Tibial nerve (tissue), 4 donors: Measurements from ENCODE around the gene GABRG3. TPM values are rescaled to one million over a fixed set of nuclear protein-coding genes. Genes with fewer than 3 reads are reported as not detected.

ENCODE experiments used
- DNase-seq, 2 donors: peaks; one replicate each; pipeline ENCODE4 v3.0.0-alpha.2; 2019; ENCODE audit warnings: low spot score in 2 of 2
- H3K27ac ChIP-seq, 4 donors: fragments of 200-600 bp; sonication (generic) in 3 of 4; one replicate each; pipeline ENCODE4 v1.5.1; 2017 to 2019; ENCODE audit warnings: mild to moderate bottlenecking in 1 of 4
- H3K27me3 ChIP-seq, 2 donors: fragments of 200-600 bp; sonication (generic) in 1 of 2; one replicate each; pipeline versions ENCODE4 v1.5.1 to v1.6.0; 2017 to 2019
- H3K36me3 ChIP-seq, 3 donors: fragments of 200-600 bp; sonication (generic); one replicate each; pipeline ENCODE4 v1.5.1; 2018 to 2019
- H3K4me1 ChIP-seq, 4 donors: fragments of 200-600 bp; sonication (generic) in 3 of 4; one replicate each; pipeline ENCODE4 v1.5.1; 2017 to 2019
- H3K4me3 ChIP-seq, 4 donors: fragments of 200-600 bp; sonication (generic) in 3 of 4; one replicate each; pipeline ENCODE4 v1.5.1; 2017 to 2019; ENCODE audit warnings: mild to moderate bottlenecking in 1 of 4, moderate library complexity in 1 of 4
- H3K9me3 ChIP-seq, 4 donors: fragments of 200-600 bp; sonication (generic) in 3 of 4; one replicate each; pipeline ENCODE4 v1.5.1; 2017 to 2019
- CTCF ChIP-seq, 5 experiments: fragments of 200-600 bp in 3 of 5; fragments of 450-650 bp in 2 of 5; sonication (generic) in 3 of 5; IDR thresholded peaks; one replicate each; pipeline ENCODE4 v1.5.1; 2016 to 2019; ENCODE audit warnings: antibody characterized with exemption in 5 of 5, mild to moderate bottlenecking in 3 of 5, moderate library complexity in 2 of 5
- EP300 ChIP-seq, 2 donors: sonication (generic); formaldehyde crosslinking; IDR thresholded peaks; one replicate each; pipeline ENCODE4 v1.6.1; 2017; ENCODE audit warnings: antibody characterized with exemption in 2 of 2, mild to moderate bottlenecking in 1 of 2
- POLR2A ChIP-seq, 2 donors: fragments of 450-650 bp; IDR thresholded peaks; one replicate each; pipeline ENCODE4 v1.6.1; 2017; ENCODE audit warnings: antibody characterized with exemption in 2 of 2, mild to moderate bottlenecking in 2 of 2, moderate library complexity in 2 of 2
- WGBS, 2 donors: methylation state at CpG; one replicate each; pipeline ENCODE4 v1.1.5; 2018; 5-methylcytosine and 5-hydroxymethylcytosine counted together
- total RNA-seq, 4 donors: library from RNA; depleted of rRNA; stranded (reverse); fragments of >200 nt; gene quantifications; one replicate each; pipeline ENCODE4 v1.1.0, GENCODE V29; 2016

The GABRG3 gene
- total RNA-seq, 4 donors from 2014 or later: not detected

GRCh38 chr15:26934848-26935247, 36.1 kb upstream of the GABRG3 start:
- TF ChIP-seq CTCF (IDR thresholded peaks at IDR 0.05): no peak
- TF ChIP-seq POLR2A (IDR thresholded peaks at IDR 0.05): no peak
- no peak for TF ChIP-seq EP300 (IDR thresholded peaks at IDR 0.05)
- no peak for DNase-seq
- Histone ChIP-seq H3K36me3 (no peaks in the 10 kb centered on the region), H3K27ac (no peak overlapping the region), H3K9me3 (no peaks in the 10 kb centered on the region), H3K4me3 (no peak overlapping the region), H3K4me1 (no peaks in the 10 kb centered on the region), H3K27me3 (no peaks in the 10 kb centered on the region)
- WGBS, 2 donors: 68 to 81% methylated on average over 6 of the region's 6 CpGs

- no peak for DNase-seq
- H3K4me3 ChIP-seq: no peak overlapping the region
- H3K36me3 ChIP-seq: no peaks in the 10 kb centered on the region
- WGBS, 2 donors: 92 to 97% methylated on average over 12 of the region's 12 CpGs
- H3K9me3 ChIP-seq: no peaks in the 10 kb centered on the region
- no peak for TF ChIP-seq EP300 (IDR thresholded peaks at IDR 0.05)
- TF ChIP-seq CTCF (IDR thresholded peaks at IDR 0.05): no peak
- TF ChIP-seq POLR2A (IDR thresholded peaks at IDR 0.05): no peak
- no peaks in the 10 kb centered on the region for H3K27me3 ChIP-seq
- no peaks in the 10 kb centered on the region for H3K4me1 ChIP-seq
- no peak overlapping the region for H3K27ac ChIP-seq
These were observed 35.7 kb upstream of the GABRG3 start for GRCh38 chr15:26935322-26935721.

DNA sequence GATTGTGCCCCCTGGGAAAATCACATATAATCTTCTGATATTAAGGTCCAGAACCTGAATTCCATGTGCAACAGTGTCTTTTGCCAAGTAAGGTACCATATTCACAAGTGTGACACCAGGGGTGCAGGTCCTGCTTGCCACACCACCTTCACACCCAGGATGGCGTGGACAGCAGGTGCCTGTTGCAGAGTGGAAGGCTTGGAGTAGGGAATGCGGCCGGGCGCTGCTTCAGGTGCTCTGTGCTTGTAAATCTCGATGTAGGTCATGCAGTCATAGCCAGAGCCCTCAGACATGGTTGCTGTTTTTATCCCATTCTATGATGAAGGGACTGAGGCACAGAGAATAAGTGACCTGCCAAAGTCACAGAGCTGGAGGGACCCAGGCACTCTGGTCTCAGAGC, 34.5 kb upstream of the GABRG3 start:
- WGBS, 2 donors: 91 to 97% methylated on average over 5 of the region's 5 CpGs
- no peaks in the 10 kb centered on the region for H3K4me1 ChIP-seq
- H3K27me3 ChIP-seq: no peaks in the 10 kb centered on the region
- no peak overlapping the region for H3K4me3 ChIP-seq
- TF ChIP-seq POLR2A (IDR thresholded peaks at IDR 0.05): no peak
- TF ChIP-seq EP300 (IDR thresholded peaks at IDR 0.05): no peak
- TF ChIP-seq CTCF (IDR thresholded peaks at IDR 0.05): no peak
- H3K27ac ChIP-seq: no peak overlapping the region
- H3K9me3 ChIP-seq: no peaks in the 10 kb centered on the region
- no peaks in the 10 kb centered on the region for H3K36me3 ChIP-seq
- DNase-seq: no peak

DNA sequence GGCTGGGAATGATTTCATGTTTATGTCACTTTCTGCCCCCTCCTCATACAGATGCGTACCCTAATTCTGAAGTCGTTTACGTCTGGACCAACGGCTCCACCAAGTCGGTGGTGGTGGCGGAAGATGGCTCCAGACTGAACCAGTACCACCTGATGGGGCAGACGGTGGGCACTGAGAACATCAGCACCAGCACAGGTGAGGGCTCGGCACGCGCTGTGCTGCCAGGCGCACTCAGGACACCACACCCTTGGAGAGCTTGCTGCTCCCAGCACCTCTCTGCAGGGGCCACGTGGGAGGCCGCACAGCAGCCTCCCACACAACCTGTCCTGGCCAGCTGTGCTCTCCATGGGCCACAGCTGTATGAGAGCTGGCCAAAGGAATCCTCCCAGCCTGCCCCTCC, 33.8 kb upstream of the GABRG3 start:
- Histone ChIP-seq H3K27me3 (no peaks in the 10 kb centered on the region), H3K27ac (no peak overlapping the region), H3K36me3 (no peaks in the 10 kb centered on the region), H3K4me1 (no peaks in the 10 kb centered on the region), H3K4me3 (no peak overlapping the region), H3K9me3 (no peaks in the 10 kb centered on the region)
- DNase-seq: no peak
- TF ChIP-seq CTCF (IDR thresholded peaks at IDR 0.05): no peak
- no peak for TF ChIP-seq POLR2A (IDR thresholded peaks at IDR 0.05)
- TF ChIP-seq EP300 (IDR thresholded peaks at IDR 0.05): no peak
- WGBS, 2 donors: 88 to 90% methylated on average over 13 of the region's 13 CpGs

GRCh38 chr15:26939398-26939797, 31.6 kb upstream of the GABRG3 start:
- H3K27ac ChIP-seq: no peak overlapping the region
- no peaks in the 10 kb centered on the region for H3K4me1 ChIP-seq
- no peak overlapping the region for H3K4me3 ChIP-seq
- no peaks in the 10 kb centered on the region for H3K36me3 ChIP-seq
- H3K27me3 ChIP-seq: no peaks in the 10 kb centered on the region
- TF ChIP-seq CTCF (IDR thresholded peaks at IDR 0.05): no peak
- H3K9me3 ChIP-seq: no peaks in the 10 kb centered on the region
- WGBS, 2 donors: 74 to 76% methylated on average over 5 of the region's 5 CpGs
- DNase-seq: no peak
